Transverse colon (tissue), 4 donors: ENCODE results near the gene CNTRL. TPM values are rescaled to one million over a fixed set of nuclear protein-coding genes. Genes with fewer than 3 reads are reported as not detected.

ENCODE experiments used
- DNase-seq: peaks from one replicate; pipeline ENCODE4 v3.0.0-alpha.2; 2019
- H3K27ac ChIP-seq, 4 donors: fragments of 200-600 bp; sonication (generic); 2 replicates each; pipeline ENCODE4 v1.5.1; 2016 to 2018; ENCODE audit warnings: inconsistent platforms in 4 of 4
- H3K27me3 ChIP-seq: fragments of 200-600 bp; sonication (generic); 2 replicates; pipeline ENCODE4 v1.5.1; 2017; ENCODE audit warnings: inconsistent platforms
- H3K36me3 ChIP-seq, 4 donors: fragments of 200-600 bp; sonication (generic); 2 replicates each; pipeline ENCODE4 v1.5.1; 2017 to 2019; ENCODE audit warnings: inconsistent platforms in 4 of 4
- H3K4me1 ChIP-seq, 4 donors: fragments of 200-600 bp; sonication (generic); 2 replicates each; pipeline ENCODE4 v1.5.1; 2017 to 2020; ENCODE audit warnings: inconsistent platforms in 4 of 4
- H3K4me3 ChIP-seq, 4 donors: fragments of 200-600 bp; sonication (generic); 1 replicate in 1 of 4; 2 replicates in 3 of 4; pipeline versions ENCODE4 v1.5.1 to v1.6.1; 2017 to 2019; ENCODE audit warnings: inconsistent platforms in 4 of 4
- H3K9me3 ChIP-seq, 2 donors: fragments of 200-600 bp; sonication (generic); 2 replicates each; pipeline ENCODE4 v1.5.1; 2017 to 2019; ENCODE audit warnings: inconsistent platforms in 2 of 2
- CTCF ChIP-seq, 5 experiments: fragments of 200-600 bp in 3 of 5; fragments of 450-650 bp in 2 of 5; sonication (generic) in 3 of 5; IDR thresholded peaks; 1 replicate in 2 of 5; 2 replicates in 3 of 5; pipeline ENCODE4 v1.5.1; 2016 to 2017; ENCODE audit warnings: antibody characterized with exemption in 5 of 5, inconsistent platforms in 3 of 5, mild to moderate bottlenecking in 2 of 5, moderate library complexity in 1 of 5
- EP300 ChIP-seq: sonication (generic); formaldehyde crosslinking; IDR thresholded peaks from one replicate; pipeline ENCODE4 v1.6.1; 2017; ENCODE audit warnings: antibody characterized with exemption, low read depth
- POLR2A ChIP-seq: fragments of 450-650 bp; IDR thresholded peaks from one replicate; pipeline ENCODE4 v1.6.1; 2016; ENCODE audit warnings: antibody characterized with exemption, mild to moderate bottlenecking, moderate library complexity
- POLR2AphosphoS5 ChIP-seq, 3 donors: sonication (generic); formaldehyde crosslinking; IDR thresholded peaks; one replicate each; pipeline ENCODE4 v1.6.1; 2016; ENCODE audit warnings: antibody characterized with exemption in 3 of 3
- WGBS, 2 donors: methylation state at CpG; one replicate each; pipeline ENCODE4 v1.1.5; 2018; ENCODE audit warnings: low coverage in 1 of 2; 5-methylcytosine and 5-hydroxymethylcytosine counted together
- in situ Hi-C, 4 donors: fragments of 200-750 bp; cut with MboI; loops; one replicate each; pipeline versions ENCODE4 v1.15.0 to v1.15.1; 2017; ENCODE audit warnings: low sequenced_read_pairs in 3 of 4, low pct_ligation_motif_present in 1 of 4, low pct_unique_long_range_greater_than_20kb in 1 of 4
- intact Hi-C: fragments of 100-400 bp; cut with DNase I; formaldehyde crosslinking; loops from one replicate; pipeline ENCODE4 v1.15.1; 2023; ENCODE audit warnings: low total_unique reads
- total RNA-seq, 4 donors: library from RNA; depleted of rRNA; stranded (reverse); fragments of >200 nt; gene quantifications; one replicate each; pipeline ENCODE4 v1.1.0, GENCODE V29; 2016

The CNTRL gene
- total RNA-seq, 4 donors from 2014 or later: 6.0 to 21.3 (median 11.2) TPM

GRCh38 chr9:121150188-121150587 is 75.4 kb downstream of the CNTRL start:
- in situ Hi-C loops (no loop called here), intact Hi-C loops (no loop called here)
- Histone ChIP-seq H3K27ac (no peak overlapping the region), H3K36me3 (peaks cover 0 to 38% (median 6%) of the 10 kb centered on the region in 4 donors), H3K4me3 (no peak overlapping the region), H3K4me1 (no peaks in the 10 kb centered on the region), H3K27me3 (no peaks in the 10 kb centered on the region), H3K9me3 (no peaks in the 10 kb centered on the region)
- 33 to 69% methylated on average over 1 to 2 of the region's 2 CpGs for WGBS, 2 donors
- no peak for DNase-seq
- TF ChIP-seq POLR2AphosphoS5 (IDR thresholded peaks at IDR 0.05): no peak
- no peak for TF ChIP-seq POLR2A
- TF ChIP-seq CTCF (IDR thresholded peaks at IDR 0.05): no peak
- TF ChIP-seq EP300: no peak

DNA sequence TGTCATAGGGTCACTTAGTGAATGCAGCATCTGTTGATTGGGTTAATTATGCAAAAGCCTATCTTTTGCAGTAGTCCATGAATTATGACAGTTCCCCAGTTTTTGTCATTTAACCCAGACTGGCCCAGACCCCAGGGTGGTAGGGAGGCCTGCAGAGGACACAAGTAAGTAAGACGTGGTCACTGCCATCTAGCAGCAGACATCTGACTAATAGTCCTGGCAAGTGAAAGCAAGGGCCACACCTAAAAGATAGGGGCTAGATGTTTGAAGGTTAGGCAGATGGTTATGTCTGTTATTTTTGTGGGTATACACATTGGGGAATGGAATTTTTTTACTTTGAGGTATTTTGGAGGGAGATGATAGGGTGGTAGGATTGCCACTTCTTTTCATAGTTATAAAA is 78.9 kb downstream of the CNTRL start:
- Histone ChIP-seq H3K4me3 (no peak overlapping the region), H3K9me3 (no peaks in the 10 kb centered on the region), H3K27ac (no peak overlapping the region), H3K4me1 (no peaks in the 10 kb centered on the region), H3K36me3 (peaks cover 0 to 22% (median 10%) of the 10 kb centered on the region in 4 donors), H3K27me3 (no peaks in the 10 kb centered on the region)
- no peak for DNase-seq
- 83% methylated on average over 1 of the region's 1 CpG; no CpG with 5 or more reads in 1 of the 2 donors for WGBS, 2 donors
- no peak for TF ChIP-seq CTCF (IDR thresholded peaks at IDR 0.05)
- no peak for TF ChIP-seq POLR2A
- no peak for TF ChIP-seq EP300
- no peak for TF ChIP-seq POLR2AphosphoS5 (IDR thresholded peaks at IDR 0.05)
- intact Hi-C loops (no loop called here), in situ Hi-C loops (no loop called here)

DNA sequence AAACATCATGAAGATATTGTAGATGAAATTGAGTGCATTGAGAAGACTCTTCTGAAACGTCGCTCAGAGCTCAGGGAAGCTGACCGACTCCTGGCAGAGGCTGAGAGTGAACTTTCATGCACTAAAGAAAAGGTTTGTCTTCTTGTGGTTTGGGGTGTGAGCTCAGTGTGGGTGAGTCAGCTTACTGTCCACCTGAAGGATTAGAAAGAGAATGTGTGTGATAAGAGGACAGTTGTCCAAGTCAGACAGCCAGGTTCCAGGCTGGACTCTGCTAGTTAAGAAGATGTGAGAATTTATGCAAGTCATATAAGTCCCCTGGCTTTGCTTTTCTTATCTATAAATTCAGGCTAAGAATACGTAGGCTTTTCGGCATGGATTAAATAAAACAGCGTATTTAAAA is 80.0 kb downstream of the CNTRL start:
- intact Hi-C loops: no loop called here
- no peaks in the 10 kb centered on the region for H3K27me3 ChIP-seq
- DNase-seq: no peak
- TF ChIP-seq POLR2A (no peak), CTCF (IDR thresholded peaks at IDR 0.05) (no peak), EP300 (no peak), POLR2AphosphoS5 (IDR thresholded peaks at IDR 0.05) (no peak)
- H3K27ac ChIP-seq: no peak overlapping the region
- in situ Hi-C loops: no loop called here
- peaks cover 0 to 19% (median 8%) of the 10 kb centered on the region in 4 donors for H3K36me3 ChIP-seq
- H3K9me3 ChIP-seq: no peaks in the 10 kb centered on the region
- 94 to 97% methylated on average over 6 of the region's 6 CpGs for WGBS, 2 donors
- H3K4me3 ChIP-seq: no peak overlapping the region
- H3K4me1 ChIP-seq: no peaks in the 10 kb centered on the region

DNA sequence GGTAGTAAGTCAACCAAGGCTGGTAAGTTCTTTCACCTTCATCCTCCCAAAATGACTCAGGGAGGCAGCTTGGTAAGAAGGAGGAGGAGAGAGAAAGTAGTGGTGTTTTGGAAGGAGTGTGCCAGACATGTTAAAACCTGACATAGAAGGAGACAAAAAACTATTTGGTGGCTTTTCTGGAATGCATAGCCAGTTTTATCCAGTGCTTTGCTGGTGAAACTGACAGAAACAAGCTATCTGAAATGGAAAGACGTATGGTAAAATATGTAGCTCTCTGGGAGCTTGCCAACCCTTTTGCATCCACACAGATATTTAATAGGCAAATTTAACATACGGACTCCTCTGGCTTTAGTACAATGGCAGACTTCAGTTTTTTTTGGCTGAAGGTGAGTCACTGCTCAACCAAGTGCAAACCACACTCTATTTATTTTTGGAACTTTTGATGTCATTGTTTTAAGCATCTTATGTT is 81.5 kb downstream of the CNTRL start:
- in situ Hi-C loops: no loop called here
- H3K27ac ChIP-seq: no peak overlapping the region

GRCh38 chr9:121157939-121158338 is 83.2 kb downstream of the CNTRL start:
- intact Hi-C loops (no loop called here), in situ Hi-C loops (no loop called here)
- Histone ChIP-seq H3K27me3 (no peaks in the 10 kb centered on the region), H3K36me3 (peaks cover 0 to 28% (median 10%) of the 10 kb centered on the region in 4 donors), H3K4me3 (no peak overlapping the region), H3K27ac (no peak overlapping the region), H3K4me1 (no peaks in the 10 kb centered on the region), H3K9me3 (no peaks in the 10 kb centered on the region)
- no peak for DNase-seq
- TF ChIP-seq EP300 (no peak), CTCF (IDR thresholded peaks at IDR 0.05) (no peak), POLR2A (no peak), POLR2AphosphoS5 (IDR thresholded peaks at IDR 0.05) (no peak)
- 97 to 98% methylated on average over 4 of the region's 4 CpGs for WGBS, 2 donors

More for the DNA sequence above, 81.5 kb downstream of the CNTRL start:
- DNase-seq: no peak
- intact Hi-C loops: no loop called here
- Histone ChIP-seq H3K9me3 (no peaks in the 10 kb centered on the region), H3K4me1 (no peaks in the 10 kb centered on the region), H3K4me3 (no peak overlapping the region), H3K36me3 (peaks cover 0 to 19% (median 8%) of the 10 kb centered on the region in 4 donors), H3K27me3 (no peaks in the 10 kb centered on the region)
- no peak for TF ChIP-seq POLR2A
- no peak for TF ChIP-seq EP300
- no peak for TF ChIP-seq POLR2AphosphoS5 (IDR thresholded peaks at IDR 0.05)
- 61 to 63% methylated on average over 2 of the region's 2 CpGs for WGBS, 2 donors
